Myocyte (in vitro differentiated cells): ENCODE results near the gene SFXN5. TPM values are rescaled to one million over a fixed set of nuclear protein-coding genes. Genes with fewer than 3 reads are reported as not detected.

Experiments
- DNase-seq: peaks from one replicate; pipeline ENCODE4 v3.0.0-alpha.2; 2012; ENCODE audit warnings: low read depth
- total RNA-seq: library from RNA; depleted of rRNA; stranded (reverse); fragments of >200 nt; gene quantifications from 2 replicates; pipeline ENCODE4 v1.2.3, GENCODE V29; 2014

Gene SFXN5
- total RNA-seq, 1 donor from 2014 or later = 9.5 TPM

- DNase-seq = no peak
Measured at GRCh38 chr2:72925328-72925943, 146.1 kb downstream of the SFXN5 start.

DNA sequence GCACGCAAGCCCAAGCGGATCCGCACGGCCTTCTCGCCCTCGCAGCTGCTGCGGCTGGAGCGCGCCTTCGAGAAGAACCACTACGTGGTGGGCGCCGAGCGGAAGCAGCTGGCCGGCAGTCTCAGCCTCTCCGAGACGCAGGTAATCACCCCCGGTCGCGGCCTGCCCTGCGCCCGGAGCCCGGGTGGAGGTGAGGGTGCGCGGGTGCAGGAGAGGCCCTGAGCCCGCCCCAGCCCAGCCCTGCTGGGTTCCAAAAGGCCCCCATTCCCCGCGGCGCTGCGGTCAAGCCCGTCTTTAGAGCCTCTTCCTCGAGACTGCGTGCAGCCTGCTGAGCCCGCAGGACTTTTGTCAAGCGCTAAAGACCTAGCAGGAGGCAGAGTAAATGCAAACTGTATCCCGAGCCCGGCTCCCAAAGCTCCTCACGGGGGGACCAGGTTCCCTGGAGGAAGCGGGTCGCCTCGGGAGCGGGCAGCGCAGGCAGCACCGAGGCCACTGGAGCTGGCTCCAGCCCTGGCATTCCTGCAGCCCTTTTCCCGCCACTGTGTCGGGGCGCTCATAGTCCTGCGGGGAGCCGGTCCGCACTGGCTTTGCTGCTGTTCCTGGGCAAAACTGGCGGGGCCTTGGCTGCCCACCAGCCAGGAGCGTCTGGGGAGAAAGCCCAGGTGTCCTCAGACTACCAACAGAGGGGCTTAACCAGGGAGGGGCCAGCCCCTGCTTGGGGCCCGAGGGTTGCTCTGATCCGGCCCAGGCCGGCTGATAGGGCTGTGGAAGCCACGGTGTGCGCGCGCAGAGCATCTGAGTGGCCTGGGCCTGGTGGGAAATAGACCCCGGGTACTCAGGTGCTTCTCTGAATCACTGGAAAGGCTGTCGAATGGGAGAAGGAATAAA lies 146.9 kb downstream of the SFXN5 start:
- peak; percentile 48 for DNase-seq

DNA sequence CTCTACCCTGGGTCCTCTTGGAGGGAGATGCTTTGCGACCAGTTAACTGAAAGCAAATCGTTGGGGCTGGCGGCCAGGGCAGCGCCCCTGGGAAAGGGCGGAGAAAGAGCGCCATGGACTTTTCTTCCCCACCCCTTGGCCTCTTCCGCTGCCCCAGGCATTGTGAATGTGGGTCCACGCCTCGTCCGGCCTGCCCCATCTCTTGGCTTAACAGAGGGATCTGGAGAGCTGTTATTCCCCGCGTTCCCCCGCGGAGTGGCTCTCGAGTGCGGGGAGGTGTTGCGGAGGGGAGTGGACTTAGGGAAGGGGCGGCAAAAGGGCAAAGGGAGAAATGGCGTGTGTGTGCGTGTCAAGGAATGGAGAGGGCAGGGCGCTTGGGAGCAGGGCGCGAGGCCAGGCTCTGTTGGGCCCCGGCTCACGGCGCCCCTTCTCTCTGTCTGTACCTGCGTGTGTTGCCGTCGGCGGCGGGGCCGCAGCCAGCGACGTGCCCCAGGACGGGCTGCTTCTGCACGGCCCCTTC lies 147.6 kb downstream of the SFXN5 start:
- DNase-seq = no peak

GRCh38 chr2:72921853-72922252 lies 149.7 kb downstream of the SFXN5 start:
- DNase-seq = no peak

GRCh38 chr2:72921088-72921851 lies 150.2 kb downstream of the SFXN5 start:
- DNase-seq = no peak

DNA sequence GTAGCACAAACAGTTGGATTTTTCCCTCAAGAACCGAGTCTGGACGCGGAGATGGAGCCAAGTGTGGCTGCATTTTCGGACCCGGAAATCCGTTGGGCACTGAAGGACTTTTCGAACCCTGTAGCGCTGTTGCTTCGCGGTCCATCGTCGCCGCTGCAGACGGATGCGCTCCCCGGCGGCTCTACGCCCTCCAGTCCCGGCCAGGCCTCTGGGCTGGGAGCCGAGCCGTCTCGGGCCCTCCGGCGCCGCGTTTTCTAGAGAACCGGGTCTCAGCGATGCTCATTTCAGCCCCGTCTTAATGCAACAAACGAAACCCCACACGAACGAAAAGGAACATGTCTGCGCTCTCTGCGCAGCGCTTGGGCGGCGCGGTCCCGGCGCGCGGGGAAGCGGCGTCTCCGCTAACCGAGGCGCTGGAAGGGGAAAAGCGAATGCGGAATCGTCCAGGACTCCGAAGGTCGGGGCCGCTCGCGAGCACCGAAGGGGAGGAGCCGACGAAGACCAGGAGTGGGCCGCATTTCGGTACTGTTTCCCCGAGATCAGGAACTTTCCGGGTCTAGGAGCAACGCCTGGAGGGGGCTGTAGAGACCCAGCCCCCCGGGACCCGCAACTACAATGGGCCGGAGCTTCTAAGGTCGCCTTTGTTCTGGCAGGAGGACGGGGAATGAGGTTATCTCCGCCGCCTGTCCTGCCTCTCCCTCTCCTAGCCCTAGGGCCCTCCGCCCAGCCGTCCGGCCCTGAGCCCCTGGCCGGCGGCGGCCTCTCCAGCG lies 151.0 kb downstream of the SFXN5 start:
- peak; percentile 17 for DNase-seq

- DNase-seq = no peak
Measured at GRCh38 chr2:72919414-72920317, 151.8 kb downstream of the SFXN5 start.

DNA sequence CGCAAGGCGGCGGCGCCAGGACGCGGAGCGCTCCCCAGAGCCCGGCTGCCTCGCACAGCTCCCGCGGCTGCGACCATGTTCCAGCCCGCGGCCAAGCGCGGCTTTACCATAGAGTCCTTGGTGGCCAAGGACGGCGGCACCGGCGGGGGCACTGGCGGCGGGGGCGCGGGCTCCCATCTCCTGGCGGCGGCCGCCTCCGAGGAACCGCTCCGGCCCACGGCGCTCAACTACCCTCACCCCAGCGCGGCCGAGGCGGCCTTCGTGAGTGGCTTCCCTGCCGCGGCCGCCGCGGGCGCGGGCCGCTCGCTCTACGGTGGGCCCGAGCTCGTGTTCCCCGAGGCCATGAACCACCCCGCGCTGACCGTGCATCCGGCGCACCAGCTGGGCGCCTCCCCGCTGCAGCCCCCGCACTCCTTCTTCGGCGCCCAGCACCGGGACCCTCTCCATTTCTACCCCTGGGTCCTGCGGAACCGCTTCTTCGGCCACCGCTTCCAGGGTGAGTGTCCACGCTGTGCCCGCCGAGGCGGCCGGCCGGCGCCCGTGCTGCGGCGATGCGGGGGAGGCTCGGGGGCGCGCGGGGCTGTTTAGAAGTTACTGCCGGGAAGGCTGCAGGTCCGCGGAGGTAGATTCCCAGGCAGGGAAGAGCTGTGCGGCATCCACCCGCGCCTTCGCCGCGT lies 153.5 kb downstream of the SFXN5 start:
- DNase-seq = no peak

DNA sequence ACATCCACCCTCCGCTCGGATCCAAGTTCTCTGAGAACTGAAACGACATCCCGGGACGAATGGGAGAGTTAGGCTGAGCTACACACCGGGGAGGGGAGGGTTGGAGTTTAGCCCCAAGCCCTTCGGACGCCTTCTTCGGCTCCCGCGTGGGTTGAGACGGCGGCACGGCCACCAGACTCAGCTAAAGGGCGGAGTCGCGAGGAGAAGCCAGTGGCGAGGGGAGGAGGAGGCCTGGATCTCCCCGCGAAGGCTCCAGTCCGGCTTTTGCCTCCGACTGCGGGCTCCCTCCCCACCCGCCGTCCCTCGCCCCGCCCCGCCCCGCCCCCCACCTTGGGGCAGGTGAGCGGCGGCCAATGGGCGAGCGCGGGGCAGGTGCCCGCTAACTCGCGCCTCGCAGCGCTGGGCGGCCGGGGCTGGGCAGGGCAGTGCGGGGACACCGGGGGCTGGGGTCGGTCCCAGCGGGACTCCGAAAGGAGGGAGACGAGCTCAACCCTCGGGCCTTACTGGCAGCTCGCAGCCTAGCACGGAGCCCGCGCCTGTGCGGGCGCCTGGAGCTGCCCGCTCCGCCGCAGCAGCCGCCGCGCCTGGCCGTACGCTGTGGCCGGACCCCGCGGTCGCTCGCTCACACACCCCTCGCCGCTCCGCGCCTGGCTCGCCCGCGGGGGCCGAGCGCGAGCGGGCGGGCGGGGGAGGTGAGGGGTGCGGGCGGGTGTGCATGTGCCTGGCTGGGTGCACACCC lies 154.2 kb downstream of the SFXN5 start, which contains the start of gene EMX1:
TSS of gene EMX1 (plus strand) at position 382 of the 739 bp plus-strand sequence. CDS start at position 716, 334 bp downstream.
- no peak for DNase-seq

GRCh38 chr2:72916743-72917137 lies 154.8 kb downstream of the SFXN5 start:
- no peak for DNase-seq

GRCh38 chr2:72915907-72916742 lies 155.4 kb downstream of the SFXN5 start:
- no peak for DNase-seq

DNA sequence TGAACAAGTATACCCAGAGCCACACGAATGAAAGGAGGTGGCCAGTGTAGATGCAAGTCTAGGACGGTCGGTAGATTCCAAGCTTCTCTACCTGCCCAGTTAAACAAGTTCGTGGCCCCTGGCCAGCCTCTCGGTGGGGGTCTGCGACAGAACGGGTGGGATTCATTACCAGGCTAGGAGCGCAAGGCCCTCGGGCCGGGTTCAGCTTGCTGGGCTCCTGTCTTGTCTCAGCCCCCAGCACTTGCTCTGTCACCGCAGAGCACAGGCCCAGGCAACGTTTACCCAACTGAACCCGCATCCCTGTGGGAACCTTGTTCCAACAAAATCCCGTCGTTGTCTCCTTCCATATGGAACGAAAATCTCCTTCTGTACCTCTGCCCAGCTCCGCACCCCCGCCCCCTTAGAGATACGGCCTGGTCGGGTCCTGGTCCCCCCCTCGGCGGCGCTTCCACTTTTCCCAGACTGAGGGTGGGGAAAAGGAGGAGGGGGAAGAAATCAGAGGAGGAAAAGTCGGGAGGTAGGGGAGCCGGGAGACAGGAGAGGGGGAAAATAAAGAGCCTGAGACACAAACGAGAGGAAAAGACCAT lies 156.1 kb downstream of the SFXN5 start:
- no peak for DNase-seq

DNA sequence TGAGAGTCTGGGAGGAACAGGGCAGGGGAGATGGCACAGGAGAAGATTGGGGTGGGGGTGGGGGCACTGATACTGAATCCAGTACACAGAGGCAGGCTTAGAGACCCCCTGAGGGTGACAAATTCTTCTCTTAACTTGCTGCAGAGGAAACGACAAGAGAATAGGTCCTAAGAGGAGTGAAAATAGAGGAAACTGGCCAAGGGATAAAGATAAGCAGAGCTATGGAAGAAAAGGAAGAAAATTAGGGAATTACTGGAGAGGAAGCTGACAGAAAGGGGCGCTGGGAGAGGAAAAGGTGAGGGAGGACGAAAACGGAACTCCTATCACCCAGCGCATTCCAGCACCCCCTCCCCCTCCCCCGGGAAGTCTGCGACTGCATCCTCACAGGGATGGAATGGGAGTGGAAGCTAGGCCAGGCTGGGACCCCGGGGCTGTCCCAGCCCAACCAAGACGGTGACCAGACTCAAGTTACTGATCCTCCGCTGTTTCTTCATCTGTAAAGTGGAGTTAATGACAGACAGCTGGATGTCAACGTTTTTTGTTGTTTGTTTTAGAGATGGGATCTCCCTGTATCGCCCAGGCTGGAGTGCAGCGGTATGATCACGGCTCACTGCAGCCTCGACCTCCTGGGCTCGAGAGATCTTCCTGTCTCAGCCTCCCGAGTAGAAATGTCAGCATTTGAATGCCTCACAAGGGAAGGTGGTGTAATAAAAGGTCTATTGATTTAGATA lies 156.8 kb downstream of the SFXN5 start:
- no peak for DNase-seq

- no peak for DNase-seq
Measured at GRCh38 chr2:72914206-72914559, 157.3 kb downstream of the SFXN5 start.

DNA sequence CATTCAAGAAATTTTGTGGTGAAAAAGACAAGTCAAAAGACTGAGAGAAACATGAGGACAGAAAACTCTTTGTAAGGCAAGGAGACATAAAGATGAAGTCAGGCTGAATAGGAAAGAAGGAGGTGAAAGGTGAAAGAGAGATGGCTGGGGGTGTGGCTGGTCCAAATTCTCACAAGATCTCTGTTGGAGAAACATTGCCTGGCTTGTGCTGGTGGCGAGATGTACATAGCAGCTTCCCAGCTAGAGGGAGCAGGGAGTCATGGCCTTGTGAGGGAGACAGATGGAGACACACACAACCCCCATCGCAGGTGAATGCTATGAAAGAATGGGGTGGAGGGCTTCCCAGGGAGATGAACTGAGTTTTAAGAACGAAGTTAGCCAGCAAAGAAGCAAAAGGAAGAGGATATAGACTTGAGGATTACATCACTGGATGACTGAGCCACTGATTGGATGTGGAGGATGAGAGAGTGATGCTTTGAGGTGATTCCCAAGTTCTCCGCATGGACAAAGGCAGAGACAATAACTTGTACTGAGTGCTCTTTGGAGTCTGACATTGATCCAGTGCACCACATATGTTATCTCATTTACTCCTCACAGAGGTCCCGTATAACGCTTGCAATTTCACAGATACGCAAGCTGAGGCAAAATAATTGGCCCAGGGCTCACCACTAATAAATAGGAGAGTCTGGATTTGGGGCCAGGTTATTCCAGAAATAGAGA lies 157.9 kb downstream of the SFXN5 start:
- no peak for DNase-seq

DNA sequence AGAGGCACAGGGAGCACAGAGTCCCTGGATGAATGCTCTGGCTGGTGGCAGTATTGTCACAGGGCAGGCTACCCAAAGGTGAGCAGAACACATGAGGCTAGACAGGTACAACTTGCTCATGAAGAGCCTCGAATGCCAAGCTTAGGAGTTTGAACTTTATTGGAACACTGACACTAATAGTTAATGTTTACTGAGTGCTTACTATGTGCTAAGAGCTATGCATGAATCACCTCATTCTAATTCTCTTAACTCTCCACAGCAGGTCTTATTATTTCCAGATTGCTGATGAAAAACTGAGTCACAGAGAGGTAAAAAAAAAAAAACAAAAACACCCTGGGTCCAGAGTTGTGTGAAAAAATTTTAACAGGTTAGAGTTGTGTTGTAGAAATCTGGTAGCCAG lies 160.3 kb downstream of the SFXN5 start:
- DNase-seq = no peak
